Measurements from ENCODE around the gene CDH12. TPM values are rescaled to one million over a fixed set of nuclear protein-coding genes. Genes with fewer than 3 reads are reported as not detected.

The CDH12 gene
- total RNA-seq, 1 experiment from 2014 or later = not detected

DNA sequence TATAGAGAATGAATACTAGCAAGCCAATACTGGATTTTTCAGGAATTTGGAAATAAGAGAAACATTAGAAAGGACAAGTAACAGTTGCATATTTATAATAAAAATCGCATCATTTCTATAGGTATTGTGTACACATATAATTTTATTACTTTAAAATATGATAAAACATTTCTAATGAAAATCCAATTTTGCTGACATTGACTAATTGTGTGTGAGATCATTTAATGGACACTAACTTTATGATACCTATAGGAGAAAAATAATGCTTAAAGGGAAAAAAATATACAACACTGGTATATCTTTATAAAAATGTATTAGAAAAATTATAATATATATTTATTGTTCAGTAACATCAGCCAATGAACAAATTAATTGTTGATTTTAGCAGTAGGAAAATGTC is 557.3 kb downstream of the CDH12 start:
- H3K27me3 ChIP-seq (ENCODE audit: insufficient read depth, low read length) = no peaks in the 10 kb centered on the region
- no peak overlapping the region for H2AFZ ChIP-seq (ENCODE audit: low read length)
- no peak overlapping the region for H3K27ac ChIP-seq (ENCODE audit: insufficient read length, low read depth, low read length)
- H3K9me3 ChIP-seq (ENCODE audit: control insufficient read depth, low read depth, low read length) = no peaks in the 10 kb centered on the region
- no peak overlapping the region for H3K18ac ChIP-seq (ENCODE audit: insufficient read length, low read depth, low read length)
- no peak for DNase-seq
- no peak overlapping the region for H3K23ac ChIP-seq (ENCODE audit: insufficient read length, low read depth, low read length)
- no peak overlapping the region for H3K4ac ChIP-seq (ENCODE audit: low read depth, low read length)
- H4K91ac ChIP-seq (ENCODE audit: insufficient read length, low read depth, low read length) = no peak overlapping the region
- H2BK12ac ChIP-seq (ENCODE audit: insufficient read length, low read depth, low read length) = no peak overlapping the region
- Mint-ChIP-seq H3K27me3 (ENCODE audit: low read depth) (no peaks in the 10 kb centered on the region), H3K4me1 (no peaks in the 10 kb centered on the region), H3K36me3 (ENCODE audit: insufficient read depth in 1 of 3, low read depth in 3 of 3) (peaks cover 10 to 16% (median 11%) of the 10 kb centered on the region in 3 experiments; a peak in 6 of 7 replicates), H3K27ac (no peak overlapping the region), H3K4me3 (no peak overlapping the region), H3K9me3 (peaks cover 16 to 23% of the 10 kb centered on the region in 2 experiments)
- no peak overlapping the region for H2BK120ac ChIP-seq (ENCODE audit: low read depth, low read length, poor library complexity, severe bottlenecking)
- no peak overlapping the region for H2AK5ac ChIP-seq (ENCODE audit: insufficient read length, low read length)
- no peaks in the 10 kb centered on the region for H3K79me1 ChIP-seq (ENCODE audit: insufficient read depth, low read depth, low read length, poor library complexity, severe bottlenecking)
- H4K20me1 ChIP-seq (ENCODE audit: control insufficient read depth, insufficient read depth, insufficient read length) = no peaks in the 10 kb centered on the region
- H4K8ac ChIP-seq (replicated peaks; ENCODE audit: insufficient read length, low read depth, low read length) = no peak overlapping the region
- no peak overlapping the region for H3K14ac ChIP-seq (ENCODE audit: insufficient read depth, low read length)
- no peak overlapping the region for H3T11ph ChIP-seq (ENCODE audit: low read length)
- no peak overlapping the region for H2BK15ac ChIP-seq (ENCODE audit: low read depth, low read length)
- H2BK20ac ChIP-seq (ENCODE audit: low read depth, low read length, poor library complexity, severe bottlenecking) = no peak overlapping the region
- H3K4me1 ChIP-seq (ENCODE audit: insufficient read depth, low read length) = no peaks in the 10 kb centered on the region; the same call in 1 of the 2 replicates
- no peak for TF ChIP-seq CTCF (conservative IDR thresholded peaks at IDR 0.05)
- no peaks in the 10 kb centered on the region for H3K79me2 ChIP-seq (ENCODE audit: insufficient read depth, low read length)
- no peak overlapping the region for H3K9ac ChIP-seq (ENCODE audit: extremely low read depth, insufficient read length, low read length)
- no peak overlapping the region for H3K56ac ChIP-seq (ENCODE audit: insufficient read length, low read depth, low read length)
- no peak overlapping the region for H2BK5ac ChIP-seq (ENCODE audit: insufficient read length, low read length)
- no peaks in the 10 kb centered on the region for H3K23me2 ChIP-seq (ENCODE audit: insufficient read length, low read depth, low read length, poor library complexity, severe bottlenecking)
- no CpG with 5 or more reads among the region's 1 CpG for WGBS (ENCODE audit: extremely low coverage, insufficient read length, low lambda C conversion rate)
- no peak overlapping the region for H3K4me2 ChIP-seq (ENCODE audit: insufficient read depth, insufficient read length, low read length)
- H4K5ac ChIP-seq (ENCODE audit: insufficient read length, low read depth, low read length) = no peak overlapping the region
